HL-60/S4 (cell line): ENCODE measurements around the gene LPAR3.

ENCODE experiments used
- in situ Hi-C: fragments of 300-500 bp; cut with MboI; formaldehyde crosslinking; loops from 2 replicates; pipeline ENCODE4 v1.14.3; 2022; ENCODE audit warnings: low sequenced_read_pairs

LPAR3 gene

GRCh38 chr1:84833194-84833593 is 59.8 kb downstream of the LPAR3 start:
- in situ Hi-C loops = no loop called here

- in situ Hi-C loops = no loop called here
These were observed 62.9 kb downstream of the LPAR3 start for GRCh38 chr1:84830136-84830535.

GRCh38 chr1:84827976-84828375 is 65.0 kb downstream of the LPAR3 start:
- in situ Hi-C loops = no loop called here

GRCh38 chr1:84827555-84827954 is 65.5 kb downstream of the LPAR3 start:
- in situ Hi-C loops = no loop called here

GRCh38 chr1:84825161-84825560 is 67.8 kb downstream of the LPAR3 start:
- in situ Hi-C loops = no loop called here

GRCh38 chr1:84823991-84824390 is 69.0 kb downstream of the LPAR3 start:
- in situ Hi-C loops = no loop called here

- in situ Hi-C loops = no loop called here
These were observed 69.5 kb downstream of the LPAR3 start for GRCh38 chr1:84823511-84823910.

- in situ Hi-C loops = no loop called here
These were observed 82.7 kb downstream of the LPAR3 start for GRCh38 chr1:84810343-84810742.

- in situ Hi-C loops = no loop called here
These were observed 84.0 kb downstream of the LPAR3 start for GRCh38 chr1:84809023-84809422.

GRCh38 chr1:84803604-84804003 is 89.4 kb downstream of the LPAR3 start:
- in situ Hi-C loops = no loop called here

GRCh38 chr1:84802567-84803232 is 90.3 kb downstream of the LPAR3 start:
- in situ Hi-C loops = no loop called here

GRCh38 chr1:84800090-84801073 is 92.6 kb downstream of the LPAR3 start:
- in situ Hi-C loops = no loop called here

- in situ Hi-C loops = no loop called here
These were observed 95.4 kb downstream of the LPAR3 start for GRCh38 chr1:84797603-84798002.

GRCh38 chr1:84795966-84796600 is 96.9 kb downstream of the LPAR3 start:
- in situ Hi-C loops = no loop called here

- in situ Hi-C loops = no loop called here
These were observed 97.8 kb downstream of the LPAR3 start for GRCh38 chr1:84795213-84795612.

GRCh38 chr1:84792421-84792820 is 100.6 kb downstream of the LPAR3 start:
- in situ Hi-C loops = no loop called here

GRCh38 chr1:84789014-84789413 is 104.0 kb downstream of the LPAR3 start:
- in situ Hi-C loops = no loop called here

- in situ Hi-C loops = no loop called here
These were observed 107.6 kb downstream of the LPAR3 start for GRCh38 chr1:84785271-84786036.

GRCh38 chr1:84782881-84783280 is 110.1 kb downstream of the LPAR3 start:
- in situ Hi-C loops = no loop called here

- in situ Hi-C loops = no loop called here
These were observed 110.8 kb downstream of the LPAR3 start for GRCh38 chr1:84781946-84782771.
